ENCODE measurements around the gene DERL3. TPM values are rescaled to one million over a fixed set of nuclear protein-coding genes. Genes with fewer than 3 reads are reported as not detected.

The DERL3 gene
- total and polyA plus RNA-seq, 4 donors: 6.1 to 15.1 (median 7.5) TPM

DNA sequence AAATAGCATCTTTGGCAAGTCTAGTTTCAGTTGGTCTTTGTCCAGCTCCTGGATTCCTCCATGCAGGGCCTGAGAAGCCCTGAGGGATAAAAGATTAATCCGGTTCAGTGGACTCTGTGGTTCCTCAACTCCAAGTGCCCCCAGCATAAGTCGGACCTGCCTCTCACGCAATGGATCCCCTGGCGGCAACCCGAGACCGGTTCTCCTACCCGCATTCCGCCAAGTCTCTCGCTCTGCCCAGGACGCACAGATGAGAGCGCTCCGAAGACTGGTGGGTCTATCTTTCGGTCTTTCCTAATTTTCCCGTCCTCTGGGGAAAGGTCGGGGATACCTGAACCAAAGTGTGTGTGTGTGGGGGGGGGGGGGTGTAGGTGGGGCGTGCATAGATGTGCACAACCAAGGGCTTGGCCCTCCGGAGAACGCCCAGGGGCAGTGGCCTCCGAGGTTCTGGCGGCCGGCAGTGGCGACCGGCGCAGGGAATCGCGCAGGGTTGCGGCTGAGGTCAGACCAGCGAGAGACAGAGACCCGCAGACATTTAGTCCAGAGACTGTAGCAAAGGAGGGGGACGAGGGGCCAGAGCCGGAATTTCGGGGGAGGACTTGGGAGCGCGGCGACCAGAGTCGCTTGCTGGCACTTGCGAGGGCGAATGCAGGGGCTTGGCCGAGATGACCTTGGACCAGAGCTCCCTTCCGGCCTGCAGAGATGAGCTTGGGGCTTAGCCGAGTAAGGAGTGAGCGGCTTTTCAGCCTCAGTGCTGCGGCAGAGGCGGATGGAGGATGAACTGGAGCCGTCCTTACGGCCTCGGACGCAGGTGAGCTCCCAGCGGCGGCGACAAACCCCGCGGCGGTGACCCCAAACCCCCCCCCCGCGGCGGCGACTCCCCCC is 18.2 kb upstream of the DERL3 start:
- Histone ChIP-seq H3K9me3 (ENCODE audit: control insufficient read depth in 4 of 4, insufficient read depth in 3 of 4, low read length in 3 of 4) (no peaks in the 10 kb centered on the region), H3K9ac (ENCODE audit: insufficient read depth in 1 of 2, low read length in 2 of 2) (peak overlapping the region in 1 of 2 donors; percentile 71), H3K36me3 (ENCODE audit: control insufficient read depth in 4 of 4, insufficient read depth in 4 of 4, low read length in 4 of 4) (no peaks in the 10 kb centered on the region), H3K27ac (ENCODE audit: low read depth in 1 of 2, low read length in 1 of 2) (peak overlapping the region; percentile 77 to 86), H3K27me3 (ENCODE audit: control insufficient read depth in 3 of 3, insufficient read depth in 3 of 3, low read length in 2 of 3) (no peaks in the 10 kb centered on the region), H3K4me3 (peak overlapping the region; percentile 24), H3K4me1 (ENCODE audit: control insufficient read depth in 5 of 5, insufficient read depth in 5 of 5, low read length in 5 of 5) (peaks cover 0 to 15% (median 2%) of the 10 kb centered on the region in 5 donors)
- TF ChIP-seq, protein P1, sequence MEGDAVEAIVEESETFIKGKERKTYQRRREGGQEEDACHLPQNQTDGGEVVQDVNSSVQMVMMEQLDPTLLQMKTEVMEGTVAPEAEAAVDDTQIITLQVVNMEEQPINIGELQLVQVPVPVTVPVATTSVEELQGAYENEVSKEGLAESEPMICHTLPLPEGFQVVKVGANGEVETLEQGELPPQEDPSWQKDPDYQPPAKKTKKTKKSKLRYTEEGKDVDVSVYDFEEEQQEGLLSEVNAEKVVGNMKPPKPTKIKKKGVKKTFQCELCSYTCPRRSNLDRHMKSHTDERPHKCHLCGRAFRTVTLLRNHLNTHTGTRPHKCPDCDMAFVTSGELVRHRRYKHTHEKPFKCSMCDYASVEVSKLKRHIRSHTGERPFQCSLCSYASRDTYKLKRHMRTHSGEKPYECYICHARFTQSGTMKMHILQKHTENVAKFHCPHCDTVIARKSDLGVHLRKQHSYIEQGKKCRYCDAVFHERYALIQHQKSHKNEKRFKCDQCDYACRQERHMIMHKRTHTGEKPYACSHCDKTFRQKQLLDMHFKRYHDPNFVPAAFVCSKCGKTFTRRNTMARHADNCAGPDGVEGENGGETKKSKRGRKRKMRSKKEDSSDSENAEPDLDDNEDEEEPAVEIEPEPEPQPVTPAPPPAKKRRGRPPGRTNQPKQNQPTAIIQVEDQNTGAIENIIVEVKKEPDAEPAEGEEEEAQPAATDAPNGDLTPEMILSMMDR (IDR thresholded peaks at IDR 0.05; ENCODE audit: control extremely low read depth, extremely low read depth): no peak
- ATAC-seq (ENCODE audit: insufficient read depth, low FRiP score) (peak; percentile 37), DNase-seq (peak; percentile 62 to 65 (median 64))
- 1 to 6% methylated on average over 51 to 58 of the region's 58 CpGs for WGBS, 2 donors

GRCh38 chr22:23850136-23850611 is 11.4 kb upstream of the DERL3 start:
- 86 to 90% methylated on average over 16 of the region's 16 CpGs for WGBS, 2 donors
- no peak overlapping the region for H3K4me3 ChIP-seq
- no peak overlapping the region for H3K9ac ChIP-seq (ENCODE audit: insufficient read depth in 1 of 2, low read length in 2 of 2)
- DNase-seq (no peak), ATAC-seq (ENCODE audit: insufficient read depth, low FRiP score) (no peak)
- H3K9me3 ChIP-seq (ENCODE audit: control insufficient read depth in 4 of 4, insufficient read depth in 3 of 4, low read length in 3 of 4): no peaks in the 10 kb centered on the region
- TF ChIP-seq, protein P1 (IDR thresholded peaks at IDR 0.05; ENCODE audit: control extremely low read depth, extremely low read depth): no peak
- H3K27ac ChIP-seq (ENCODE audit: low read depth in 1 of 2, low read length in 1 of 2): no peak overlapping the region
- H3K4me1 ChIP-seq (ENCODE audit: control insufficient read depth in 5 of 5, insufficient read depth in 5 of 5, low read length in 5 of 5): peaks cover 0 to 13% (median 4%) of the 10 kb centered on the region in 5 donors
- H3K27me3 ChIP-seq (ENCODE audit: control insufficient read depth in 3 of 3, insufficient read depth in 3 of 3, low read length in 2 of 3): no peaks in the 10 kb centered on the region
- H3K36me3 ChIP-seq (ENCODE audit: control insufficient read depth in 4 of 4, insufficient read depth in 4 of 4, low read length in 4 of 4): no peaks in the 10 kb centered on the region

DNA sequence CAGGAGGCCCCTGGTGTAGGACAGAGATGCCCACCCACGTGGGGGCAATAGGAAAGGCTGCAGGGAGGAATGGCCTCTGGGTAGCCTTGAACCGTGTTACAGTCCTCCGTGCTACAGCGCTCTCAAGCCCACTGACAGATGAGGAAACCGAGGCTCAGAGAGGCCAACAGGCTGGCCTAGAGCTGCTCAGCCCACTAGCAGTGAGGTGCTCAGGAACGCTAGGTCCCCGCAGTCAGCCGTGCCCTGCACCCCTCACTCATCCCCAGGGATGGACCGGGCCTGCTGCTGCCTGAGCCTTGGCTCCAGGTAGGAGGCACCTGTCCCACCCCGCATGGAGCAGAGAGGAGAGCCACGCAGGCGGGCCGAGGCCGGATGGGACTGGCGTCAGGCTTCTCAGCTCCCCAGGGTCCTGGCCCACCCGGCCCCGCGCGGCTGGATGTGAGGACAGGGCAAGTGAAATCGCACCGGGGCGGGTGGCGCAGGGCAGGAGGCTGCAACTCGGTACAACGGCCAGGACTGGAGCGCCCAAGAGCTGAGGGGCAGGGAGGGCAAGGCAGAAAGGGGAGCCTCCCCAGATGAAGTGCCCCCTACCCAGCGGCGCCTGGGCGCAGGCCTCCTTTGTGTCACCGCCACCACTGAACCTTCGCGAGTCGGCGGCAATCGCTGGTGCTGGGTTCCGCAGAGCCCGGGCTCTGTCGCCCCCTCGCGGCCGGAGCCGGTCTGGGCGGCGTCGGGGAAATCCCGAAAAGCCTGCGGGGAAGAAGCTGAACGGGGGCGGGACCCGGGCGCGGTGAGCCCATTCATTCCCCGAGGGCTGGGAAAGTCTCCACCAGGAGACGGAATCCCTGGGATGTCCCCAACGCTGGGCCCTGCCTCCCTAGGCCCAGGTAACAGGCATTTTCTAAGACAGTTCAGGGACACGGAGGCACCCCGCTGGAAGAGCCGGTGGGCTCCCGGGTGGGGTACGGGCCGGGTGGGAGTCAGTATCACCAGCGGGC is 10.5 kb upstream of the DERL3 start:
- no peaks in the 10 kb centered on the region for H3K9me3 ChIP-seq (ENCODE audit: control insufficient read depth in 4 of 4, insufficient read depth in 3 of 4, low read length in 3 of 4)
- peak; percentile 78 to 88 (median 83) for DNase-seq
- TF ChIP-seq, protein P1 (IDR thresholded peaks at IDR 0.05; ENCODE audit: control extremely low read depth, extremely low read depth): peak; percentile 97
- H3K9ac ChIP-seq (ENCODE audit: insufficient read depth in 1 of 2, low read length in 2 of 2): no peak overlapping the region
- no peaks in the 10 kb centered on the region for H3K27me3 ChIP-seq (ENCODE audit: control insufficient read depth in 3 of 3, insufficient read depth in 3 of 3, low read length in 2 of 3)
- no peak overlapping the region for H3K4me3 ChIP-seq
- H3K4me1 ChIP-seq (ENCODE audit: control insufficient read depth in 5 of 5, insufficient read depth in 5 of 5, low read length in 5 of 5): peaks cover 4 to 13% (median 9%) of the 10 kb centered on the region in 5 donors
- H3K27ac ChIP-seq (ENCODE audit: low read depth in 1 of 2, low read length in 1 of 2): no peak overlapping the region
- WGBS, 2 donors: 27 to 40% methylated on average over 50 to 62 of the region's 62 CpGs
- H3K36me3 ChIP-seq (ENCODE audit: control insufficient read depth in 4 of 4, insufficient read depth in 4 of 4, low read length in 4 of 4): no peaks in the 10 kb centered on the region
- ATAC-seq (ENCODE audit: insufficient read depth, low FRiP score): peak; percentile 88

Data from lung (tissue), 12 donors.